ENCODE data around the gene PEAK3. TPM values are rescaled to one million over a fixed set of nuclear protein-coding genes. Genes with fewer than 3 reads are reported as not detected.

Gene PEAK3
- total RNA-seq, 1 donor from 2014 or later = 0.28 TPM

GRCh38 chr19:2315818-2316353, 33.9 kb upstream of the PEAK3 start:
- DNase-seq (ENCODE audit: low spot score) (peak; percentile 67), ATAC-seq (peak; percentile 96)

- no peak for DNase-seq (ENCODE audit: low spot score)
- ATAC-seq = no peak
Measured at GRCh38 chr19:2315121-2315817, 33.3 kb upstream of the PEAK3 start.

GRCh38 chr19:2312820-2313501, 31.0 kb upstream of the PEAK3 start:
- ATAC-seq (no peak), DNase-seq (ENCODE audit: low spot score) (no peak)

- ATAC-seq = no peak
- DNase-seq (ENCODE audit: low spot score) = no peak
Measured at GRCh38 chr19:2311093-2311492, 29.1 kb upstream of the PEAK3 start.

GRCh38 chr19:2309734-2310362, 27.9 kb upstream of the PEAK3 start:
- ATAC-seq = peak; percentile 24
- DNase-seq (ENCODE audit: low spot score) = no peak

GRCh38 chr19:2308114-2308556, 26.2 kb upstream of the PEAK3 start, which contains the start of gene LINGO3:
TSS of gene LINGO3 (minus strand) at chr19:2308154. CDS start at chr19:2291776, 16,378 bp downstream.
- peak; percentile 12 for ATAC-seq

GRCh38 chr19:2307518-2308012, 25.6 kb upstream of the PEAK3 start:
- no peak for DNase-seq (ENCODE audit: low spot score)
- no peak for ATAC-seq

More at GRCh38 chr19:2308114-2308556, 26.2 kb upstream of the PEAK3 start, which contains the start of gene LINGO3:
- no peak for DNase-seq (ENCODE audit: low spot score)

GRCh38 chr19:2306971-2307370, 25.0 kb upstream of the PEAK3 start:
- DNase-seq (ENCODE audit: low spot score) (no peak), ATAC-seq (no peak)

GRCh38 chr19:2306281-2306806, 24.4 kb upstream of the PEAK3 start:
- no peak for DNase-seq (ENCODE audit: low spot score)
- no peak for ATAC-seq

GRCh38 chr19:2305452-2306280, 23.7 kb upstream of the PEAK3 start:
- ATAC-seq (no peak), DNase-seq (ENCODE audit: low spot score) (no peak)

- ATAC-seq = no peak
- DNase-seq (ENCODE audit: low spot score) = no peak
Measured at GRCh38 chr19:2303211-2303798, 21.3 kb upstream of the PEAK3 start.

GRCh38 chr19:2302319-2303210, 20.6 kb upstream of the PEAK3 start:
- no peak for DNase-seq (ENCODE audit: low spot score)
- ATAC-seq = peak; percentile 41

- no peak for ATAC-seq
- no peak for DNase-seq (ENCODE audit: low spot score)
Measured at GRCh38 chr19:2300533-2300932, 18.6 kb upstream of the PEAK3 start.

- no peak for ATAC-seq
- no peak for DNase-seq (ENCODE audit: low spot score)
Measured at GRCh38 chr19:2296141-2296540, 14.2 kb upstream of the PEAK3 start.

- no peak for DNase-seq (ENCODE audit: low spot score)
- no peak for ATAC-seq
Measured at GRCh38 chr19:2294687-2295335, 12.8 kb upstream of the PEAK3 start.

GRCh38 chr19:2291185-2291751, 9.3 kb upstream of the PEAK3 start:
- DNase-seq (ENCODE audit: low spot score) (no peak), ATAC-seq (peak; percentile 8)

GRCh38 chr19:2290441-2291184, 8.6 kb upstream of the PEAK3 start:
- peak; percentile 12 for ATAC-seq
- DNase-seq (ENCODE audit: low spot score) = no peak

All from left lobe of liver (tissue), 2 donors.